Measurements from ENCODE around the gene FKBP2.
A peak's percentile ranks its signal among the peaks of the same experiment; 100 is the strongest.

The FKBP2 gene

DNA sequence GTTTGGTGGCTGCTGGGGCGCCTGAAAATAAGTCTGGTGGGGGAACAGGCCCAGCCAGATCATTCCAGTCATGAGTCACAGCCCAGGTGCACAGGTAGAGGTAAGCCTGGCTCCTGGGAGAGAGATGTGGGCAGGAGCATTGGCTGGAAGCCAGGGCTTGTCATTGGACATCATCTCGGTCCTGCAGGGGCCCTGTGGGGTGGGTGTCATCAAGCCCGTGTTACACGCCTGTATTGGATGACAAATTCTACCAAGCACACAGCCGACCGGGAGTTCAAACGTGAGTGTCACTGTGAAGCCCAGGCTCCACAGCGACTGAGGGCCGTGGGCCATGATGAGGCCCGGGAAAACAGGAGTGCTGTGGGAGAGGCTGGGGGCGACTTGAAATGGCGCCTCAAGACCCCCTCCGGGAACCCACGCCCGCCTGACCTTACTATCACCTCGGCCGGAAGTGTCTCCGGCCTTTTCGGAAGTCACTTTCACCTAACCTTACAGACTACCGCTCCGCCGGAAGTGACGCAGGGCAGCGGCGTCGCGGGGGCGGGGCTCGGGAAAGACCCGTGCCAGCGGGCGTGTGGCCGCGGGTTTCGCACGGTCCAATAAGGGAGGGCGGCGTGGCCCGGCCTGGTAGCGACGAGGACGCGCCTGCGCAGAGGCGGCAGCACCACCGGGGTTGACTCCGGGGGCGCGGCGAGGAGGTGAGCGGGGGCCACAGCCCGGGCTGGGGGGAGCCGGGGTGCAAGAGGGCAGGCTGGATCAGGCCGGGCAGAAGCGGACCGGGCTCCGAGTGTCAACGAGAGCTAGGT, at the start of gene FKBP2:
FKBP2 (plus strand) TSS at position 661 of the 806 bp plus-strand sequence. CDS start 1,293 bp downstream, outside the sequence.
- DNase-seq (ENCODE audit: low spot score): peak; percentile 97

DNA sequence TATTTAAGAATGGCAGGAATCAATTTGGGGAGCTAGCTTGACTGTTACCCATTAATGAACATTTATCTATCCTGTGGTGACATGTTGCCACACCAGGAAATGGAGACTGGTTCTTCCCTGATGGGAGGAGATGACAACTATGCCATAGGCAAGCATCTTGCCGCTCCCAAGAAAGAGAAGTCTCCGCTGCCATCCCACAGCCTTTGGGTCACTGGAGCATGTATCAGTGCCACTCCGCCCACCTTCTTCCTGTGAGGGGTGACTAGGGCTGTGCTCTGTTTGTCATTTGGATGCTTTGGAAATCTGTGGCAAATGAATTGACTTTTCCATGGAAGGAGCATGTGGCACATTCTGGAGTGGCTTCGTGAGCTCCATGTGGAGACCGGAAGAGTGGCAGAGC, 48.5 kb upstream of the FKBP2 start:
- DNase-seq (ENCODE audit: low spot score): no peak

- DNase-seq (ENCODE audit: low spot score): no peak
These were observed 44.3 kb upstream of the FKBP2 start for GRCh38 chr11:64196626-64197025.

DNA sequence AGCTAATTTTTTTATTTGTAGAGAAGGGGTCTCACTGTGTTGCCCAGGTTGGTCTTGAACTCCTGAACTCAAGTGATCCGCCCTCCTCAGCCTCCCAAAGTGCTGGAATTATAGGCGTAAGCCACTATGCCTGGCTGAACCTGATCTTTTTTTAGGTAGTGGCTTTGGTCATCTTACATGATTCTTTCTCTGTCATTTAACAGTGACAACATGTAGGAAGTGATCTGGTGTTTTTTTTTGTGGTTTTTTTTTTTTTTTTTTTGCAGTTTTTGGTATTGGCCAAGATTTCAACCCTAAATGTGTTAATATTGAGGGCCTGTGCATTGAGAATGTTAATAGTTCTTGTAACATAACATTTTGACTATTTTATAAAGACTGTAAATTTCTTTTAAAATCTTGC, 42.4 kb upstream of the FKBP2 start:
- DNase-seq (ENCODE audit: low spot score): no peak

DNA sequence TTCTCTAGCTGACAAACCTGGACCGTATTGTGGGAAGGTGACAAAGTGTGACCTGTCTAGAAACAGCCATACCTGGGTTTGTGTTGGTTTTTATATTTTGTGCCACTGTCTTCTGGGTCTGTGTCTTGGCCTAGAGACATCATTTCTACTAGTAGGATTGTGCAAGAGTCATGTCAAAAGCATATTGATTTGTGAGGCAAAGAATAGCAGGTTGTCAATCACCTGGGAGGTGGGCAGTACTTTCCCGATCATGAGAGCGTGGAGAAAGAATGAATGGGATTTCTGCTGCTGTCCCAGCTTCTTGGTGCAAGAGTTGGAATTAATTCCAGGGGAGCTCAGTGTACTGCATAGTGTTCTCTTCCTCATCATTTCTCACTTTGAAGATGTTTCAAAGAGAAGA, 39.4 kb upstream of the FKBP2 start:
- no peak for DNase-seq (ENCODE audit: low spot score)

DNA sequence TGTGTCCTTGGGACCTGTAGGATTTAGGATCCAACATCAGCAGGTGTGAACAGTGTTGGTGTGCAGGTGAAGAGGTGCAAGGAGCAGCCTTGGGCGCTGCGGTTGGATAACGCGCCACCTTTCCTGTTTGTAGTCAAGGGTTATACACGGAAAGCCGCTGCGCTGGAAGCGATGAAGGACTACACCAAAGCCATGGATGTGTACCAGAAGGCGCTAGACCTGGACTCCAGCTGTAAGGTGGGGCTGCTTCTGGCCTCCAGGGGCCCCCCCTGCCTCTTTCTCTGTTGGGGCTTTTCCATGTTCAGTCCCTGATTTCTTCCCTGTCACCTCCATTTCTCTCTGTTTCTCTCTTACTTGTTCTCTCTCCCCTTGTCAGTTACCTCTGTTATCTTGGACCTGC, 37.9 kb upstream of the FKBP2 start:
- DNase-seq (ENCODE audit: low spot score): no peak

DNA sequence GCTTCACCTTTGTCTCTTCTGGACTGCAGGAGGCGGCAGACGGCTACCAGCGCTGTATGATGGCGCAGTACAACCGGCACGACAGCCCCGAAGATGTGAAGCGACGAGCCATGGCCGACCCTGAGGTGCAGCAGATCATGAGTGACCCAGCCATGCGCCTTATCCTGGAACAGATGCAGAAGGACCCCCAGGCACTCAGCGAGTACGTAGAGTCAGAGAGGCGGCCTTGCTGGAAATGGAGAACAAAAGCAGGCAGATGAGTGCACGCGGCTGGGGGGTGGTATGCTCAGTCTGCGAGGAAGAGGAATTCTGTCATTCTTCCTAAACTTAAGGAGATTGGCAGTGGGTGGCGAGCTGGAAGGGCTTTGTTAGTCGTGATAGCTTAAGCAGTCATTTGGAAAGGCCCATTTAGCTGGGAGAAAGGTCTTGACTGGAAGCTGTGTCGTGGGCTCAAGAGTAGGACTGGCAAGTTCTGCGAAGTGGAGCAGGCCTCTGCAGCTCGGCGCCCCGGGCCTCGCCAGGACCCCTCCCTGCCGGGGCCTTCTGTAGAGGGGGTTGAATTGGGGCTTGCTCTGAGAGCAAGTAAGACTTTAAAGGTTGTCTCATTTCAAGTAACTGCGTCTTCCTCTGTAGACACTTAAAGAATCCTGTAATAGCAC, 37.3 kb upstream of the FKBP2 start:
- no peak for DNase-seq (ENCODE audit: low spot score)

- no peak for DNase-seq (ENCODE audit: low spot score)
These were observed 36.8 kb upstream of the FKBP2 start for GRCh38 chr11:64204080-64204440.

DNA sequence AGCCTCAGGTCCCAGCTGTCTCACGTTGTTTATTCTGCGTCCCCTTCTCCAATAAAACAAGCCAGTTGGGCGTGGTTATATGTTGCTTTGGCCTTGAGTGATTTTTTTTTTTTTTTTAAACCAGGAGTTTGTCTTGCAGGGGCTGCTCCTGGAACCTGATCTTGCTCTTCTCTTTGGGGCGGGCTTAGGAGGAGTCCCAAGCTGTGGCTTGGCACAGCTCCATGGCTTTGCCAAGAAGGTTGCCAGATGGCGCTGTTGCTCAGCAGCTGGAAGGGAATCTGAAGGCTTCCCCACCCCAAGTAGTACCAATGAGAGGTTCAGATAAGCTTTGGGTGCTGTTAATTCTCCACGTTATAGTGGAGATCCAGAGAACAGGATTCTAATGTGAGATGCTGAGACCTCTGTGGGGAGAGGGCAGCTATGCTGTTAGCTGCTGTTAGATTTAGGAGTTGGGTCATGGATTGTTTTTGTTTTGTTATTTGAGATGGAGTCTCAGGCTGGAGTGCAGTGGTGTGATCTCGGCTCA, 36.4 kb upstream of the FKBP2 start:
- peak; percentile 85 for DNase-seq (ENCODE audit: low spot score)

- no peak for DNase-seq (ENCODE audit: low spot score)
These were observed 34.2 kb upstream of the FKBP2 start, which contains the start of gene FERMT3 for GRCh38 chr11:64206457-64207255. Gene FERMT3, plus strand, starts transcription at chr11:64206721. Its CDS starts 644 bp downstream, at chr11:64207365.

DNA sequence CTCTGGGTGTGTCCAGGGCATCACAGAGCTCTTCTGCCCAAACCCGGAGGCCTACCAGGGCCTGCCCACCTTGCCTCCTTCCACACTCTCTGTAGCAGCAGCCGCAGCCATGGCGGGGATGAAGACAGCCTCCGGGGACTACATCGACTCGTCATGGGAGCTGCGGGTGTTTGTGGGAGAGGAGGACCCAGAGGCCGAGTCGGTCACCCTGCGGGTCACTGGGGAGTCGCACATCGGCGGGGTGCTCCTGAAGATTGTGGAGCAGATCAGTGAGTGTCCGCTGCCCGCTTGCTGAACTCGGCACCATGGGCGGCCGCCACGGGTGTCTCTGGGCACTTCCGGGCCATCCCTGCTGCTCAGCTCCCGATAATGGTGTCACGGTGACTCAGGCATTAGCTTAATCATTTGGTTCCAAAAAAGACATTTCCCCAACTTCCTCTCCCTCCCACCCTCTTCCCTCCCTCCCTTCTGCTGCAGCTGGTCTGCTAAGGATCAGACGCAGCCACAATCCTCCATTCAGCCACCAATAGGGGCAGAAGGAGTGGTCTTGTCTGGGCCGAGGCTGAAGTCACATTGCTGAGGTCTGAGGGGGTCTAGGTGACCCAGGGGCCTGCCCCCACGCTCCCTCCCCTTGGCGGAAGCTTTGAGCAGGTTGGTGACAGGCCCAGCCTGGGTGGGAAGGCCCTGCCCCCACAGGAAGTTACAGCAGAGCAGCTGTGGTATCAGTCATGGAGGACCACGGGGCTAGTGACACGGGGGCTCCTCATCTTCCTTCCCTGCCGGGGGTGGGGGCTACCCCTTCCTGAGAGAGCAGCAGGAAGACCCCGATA, 33.4 kb upstream of the FKBP2 start:
- DNase-seq (ENCODE audit: low spot score): no peak

GRCh38 chr11:64208086-64208795, 32.7 kb upstream of the FKBP2 start:
- DNase-seq (ENCODE audit: low spot score): no peak

- DNase-seq (ENCODE audit: low spot score): no peak
These were observed 31.9 kb upstream of the FKBP2 start for GRCh38 chr11:64208796-64209562.

- no peak for DNase-seq (ENCODE audit: low spot score)
These were observed 31.4 kb upstream of the FKBP2 start for GRCh38 chr11:64209563-64209843.

- DNase-seq (ENCODE audit: low spot score): no peak
These were observed 30.4 kb upstream of the FKBP2 start for GRCh38 chr11:64210301-64211020.

DNA sequence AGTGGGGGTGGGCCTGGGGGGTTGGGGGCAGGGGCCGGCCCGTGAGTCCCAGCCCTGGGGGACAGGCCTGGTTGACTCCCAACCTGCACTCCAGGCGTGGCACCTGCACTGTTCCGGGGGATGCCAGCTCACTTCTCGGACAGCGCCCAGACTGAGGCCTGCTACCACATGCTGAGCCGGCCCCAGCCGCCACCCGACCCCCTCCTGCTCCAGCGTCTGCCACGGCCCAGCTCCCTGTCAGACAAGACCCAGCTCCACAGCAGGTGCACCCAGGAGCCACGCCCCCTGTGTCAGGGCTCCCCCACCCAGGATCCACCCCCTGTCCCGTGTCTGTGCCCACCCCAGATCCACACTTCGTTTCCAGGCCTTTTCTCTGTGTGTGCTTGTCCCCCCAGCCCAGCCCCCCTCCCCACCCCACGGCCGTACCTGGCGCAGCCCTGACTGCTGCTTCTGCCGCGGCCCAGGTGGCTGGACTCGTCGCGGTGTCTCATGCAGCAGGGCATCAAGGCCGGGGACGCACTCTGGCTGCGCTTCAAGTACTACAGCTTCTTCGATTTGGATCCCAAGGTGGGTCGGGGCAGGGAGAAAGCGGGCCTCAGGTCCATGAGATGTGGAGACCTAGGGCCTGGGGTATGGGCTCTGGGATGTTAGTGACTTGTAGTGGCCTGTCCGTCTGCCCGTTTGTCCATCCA, 29.6 kb upstream of the FKBP2 start:
- DNase-seq (ENCODE audit: low spot score): no peak

DNA sequence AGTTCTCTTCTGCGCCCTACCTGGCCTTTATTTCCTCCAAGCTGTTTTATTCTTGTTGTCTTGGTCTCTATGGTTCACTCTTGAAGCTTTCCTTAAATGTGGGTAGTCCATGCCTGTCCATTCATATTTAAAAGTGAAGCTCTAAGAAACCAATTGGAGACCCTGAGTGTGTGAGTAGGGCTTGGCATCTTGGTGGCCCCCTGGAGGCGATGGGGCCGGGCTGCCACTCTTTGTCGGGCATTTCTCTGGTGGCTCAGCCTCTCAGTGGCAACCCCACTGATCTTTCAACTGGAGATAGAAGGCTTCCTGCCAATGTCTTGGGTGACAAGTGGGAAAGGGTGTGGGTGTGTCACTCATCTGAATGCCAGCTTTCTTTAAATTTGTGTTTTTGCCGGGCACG, 24.0 kb upstream of the FKBP2 start:
- no peak for DNase-seq (ENCODE audit: low spot score)

DNA sequence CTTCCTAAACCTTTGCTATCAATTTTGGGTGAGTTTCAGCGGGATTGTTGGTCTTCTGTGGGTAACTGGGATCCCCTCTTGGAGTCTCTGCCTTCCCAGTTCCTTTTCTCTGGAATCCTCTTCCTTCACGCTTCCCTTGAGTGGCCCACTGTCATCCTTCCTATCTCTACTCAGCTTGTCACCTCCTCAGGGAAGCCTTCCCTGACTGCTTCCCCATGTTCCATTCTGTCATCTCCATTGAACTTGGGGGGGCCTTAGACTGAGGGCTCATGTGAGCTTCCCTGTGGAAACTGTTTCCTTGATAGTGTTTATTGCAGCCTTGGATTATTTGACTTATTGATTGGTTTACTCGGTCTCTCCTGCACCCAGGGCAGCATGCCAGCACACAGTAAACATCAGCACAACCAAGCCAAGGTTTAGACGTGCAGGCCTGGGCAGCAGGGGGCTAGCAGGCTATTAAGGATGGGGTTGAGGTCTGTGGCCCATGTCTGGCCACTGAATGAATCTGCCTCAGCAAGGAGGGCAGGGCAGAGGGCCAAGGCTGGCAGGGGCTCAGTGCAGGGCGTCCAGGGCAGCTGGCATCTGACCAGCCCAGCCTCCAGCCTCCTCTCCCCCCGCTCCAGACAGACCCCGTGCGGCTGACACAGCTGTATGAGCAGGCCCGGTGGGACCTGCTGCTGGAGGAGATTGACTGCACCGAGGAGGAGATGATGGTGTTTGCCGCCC, 22.1 kb upstream of the FKBP2 start:
- DNase-seq (ENCODE audit: low spot score): no peak

- no peak for DNase-seq (ENCODE audit: low spot score)
These were observed 21.6 kb upstream of the FKBP2 start for GRCh38 chr11:64219354-64219684.

All from kidney tubule cell (primary cell).